HEK293 (cell line): ENCODE measurements around the gene GALNT2.

ENCODE experiments used
- AEBP2 ChIP-seq: fragments of 450-650 bp; formaldehyde crosslinking; IDR thresholded peaks from 2 replicates; pipeline ENCODE4 v1.5.1; 2016; ENCODE audit warnings: missing biosample characterization, missing genetic modification characterization, borderline replicate concordance
- PRDM2 ChIP-seq: fragments of 450-650 bp; formaldehyde crosslinking; IDR thresholded peaks from 2 replicates; pipeline ENCODE4 v1.5.1; 2016; ENCODE audit warnings: missing biosample characterization, missing genetic modification characterization, borderline replicate concordance
- SALL2 ChIP-seq: fragments of 450-650 bp; formaldehyde crosslinking; IDR thresholded peaks from 2 replicates; pipeline ENCODE4 v1.5.0; 2017; ENCODE audit warnings: missing biosample characterization, mild to moderate bottlenecking, missing genetic modification characterization, borderline replicate concordance
- SCRT2 ChIP-seq: fragments of 450-650 bp; formaldehyde crosslinking; IDR thresholded peaks from 2 replicates; pipeline ENCODE4 v1.5.1; 2016; ENCODE audit warnings: missing biosample characterization, missing genetic modification characterization
- SP7 ChIP-seq: fragments of 450-650 bp; formaldehyde crosslinking; IDR thresholded peaks from 2 replicates; pipeline ENCODE4 v1.5.1; 2016; ENCODE audit warnings: missing biosample characterization, missing genetic modification characterization
- ZEB2 ChIP-seq: fragments of 450-650 bp; formaldehyde crosslinking; IDR thresholded peaks from 2 replicates; pipeline ENCODE4 v1.5.1; 2016; ENCODE audit warnings: missing biosample characterization, missing genetic modification characterization
- ZFP3 ChIP-seq: fragments of 450-650 bp; formaldehyde crosslinking; IDR thresholded peaks from 2 replicates; pipeline ENCODE4 v1.5.1; 2016; ENCODE audit warnings: low read depth, missing biosample characterization, missing genetic modification characterization
- ZNF138 ChIP-seq: fragments of 450-650 bp; formaldehyde crosslinking; IDR thresholded peaks from 2 replicates; pipeline ENCODE4 v1.5.1; 2016; ENCODE audit warnings: missing biosample characterization, missing genetic modification characterization, borderline replicate concordance
- ZNF223 ChIP-seq: fragments of 450-650 bp; formaldehyde crosslinking; IDR thresholded peaks from 2 replicates; pipeline ENCODE4 v1.5.1; 2016; ENCODE audit warnings: missing biosample characterization, missing genetic modification characterization
- ZNF280D ChIP-seq: fragments of 450-650 bp; formaldehyde crosslinking; IDR thresholded peaks from 2 replicates; pipeline ENCODE4 v1.5.1; 2016; ENCODE audit warnings: missing biosample characterization, missing genetic modification characterization
- ZNF335 ChIP-seq: fragments of 450-650 bp; formaldehyde crosslinking; conservative IDR thresholded peaks from 2 replicates; pipeline ENCODE4 v1.5.1; 2016; ENCODE audit warnings: missing biosample characterization, missing genetic modification characterization
- ZNF48 ChIP-seq: fragments of 450-650 bp; formaldehyde crosslinking; IDR thresholded peaks from 2 replicates; pipeline ENCODE4 v1.5.1; 2016; ENCODE audit warnings: missing biosample characterization, missing genetic modification characterization
- ZNF624 ChIP-seq: fragments of 450-650 bp; formaldehyde crosslinking; IDR thresholded peaks from 2 replicates; pipeline ENCODE4 v1.5.1; 2017; ENCODE audit warnings: missing biosample characterization, missing genetic modification characterization
- ZNF707 ChIP-seq: fragments of 450-650 bp; formaldehyde crosslinking; IDR thresholded peaks from 2 replicates; pipeline ENCODE4 v1.5.1; 2016; ENCODE audit warnings: missing biosample characterization, missing genetic modification characterization
- ZNF76 ChIP-seq: fragments of 450-650 bp; formaldehyde crosslinking; IDR thresholded peaks from 2 replicates; pipeline ENCODE4; 2016; ENCODE audit warnings: low read depth, missing biosample characterization, missing genetic modification characterization, borderline replicate concordance
- TF ChIP-seq, protein P1 (sequence below): fragments of 450-650 bp; formaldehyde crosslinking; IDR thresholded peaks from 2 replicates; pipeline ENCODE4 v1.5.1; 2016; ENCODE audit warnings: missing biosample characterization, missing genetic modification characterization
- TF ChIP-seq, protein P2 (sequence below): fragments of 450-650 bp; formaldehyde crosslinking; IDR thresholded peaks from 2 replicates; pipeline ENCODE4 v1.5.1; 2016; ENCODE audit warnings: missing biosample characterization, missing genetic modification characterization
- TF ChIP-seq, protein P3 (sequence below): fragments of 450-650 bp; formaldehyde crosslinking; IDR thresholded peaks from 2 replicates; pipeline ENCODE4 v1.5.1; 2017; ENCODE audit warnings: missing biosample characterization, missing genetic modification characterization

The GALNT2 gene

GRCh38 chr1:230087028-230087716 lies 20.1 kb downstream of the GALNT2 start (continued):
- TF ChIP-seq ZNF280D (tag by site-specific recombination), result no peak
- peak; percentile 74 for TF ChIP-seq SP7 (tag by site-specific recombination)
- no peak for TF ChIP-seq ZNF707 (tag by site-specific recombination)
- TF ChIP-seq SALL2 (tag by site-specific recombination), result no peak
- TF ChIP-seq, protein P1, sequence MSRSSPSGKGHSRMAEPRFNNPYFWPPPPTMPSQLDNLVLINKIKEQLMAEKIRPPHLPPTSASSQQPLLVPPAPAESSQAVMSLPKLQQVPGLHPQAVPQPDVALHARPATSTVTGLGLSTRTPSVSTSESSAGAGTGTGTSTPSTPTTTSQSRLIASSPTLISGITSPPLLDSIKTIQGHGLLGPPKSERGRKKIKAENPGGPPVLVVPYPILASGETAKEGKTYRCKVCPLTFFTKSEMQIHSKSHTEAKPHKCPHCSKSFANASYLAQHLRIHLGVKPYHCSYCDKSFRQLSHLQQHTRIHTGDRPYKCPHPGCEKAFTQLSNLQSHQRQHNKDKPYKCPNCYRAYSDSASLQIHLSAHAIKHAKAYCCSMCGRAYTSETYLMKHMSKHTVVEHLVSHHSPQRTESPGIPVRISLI (tag by site-specific recombination), result no peak
- TF ChIP-seq SCRT2 (tag by site-specific recombination), result peak; percentile 98
- TF ChIP-seq AEBP2, result no peak
- TF ChIP-seq ZNF223 (tag by site-specific recombination), result no peak
- TF ChIP-seq ZNF624, result no peak
- TF ChIP-seq ZNF138 (tag by site-specific recombination), result no peak
- no peak for TF ChIP-seq ZNF76 (tag by site-specific recombination)
- no peak for TF ChIP-seq ZNF335 (tag by site-specific recombination)
- TF ChIP-seq ZNF48, result no peak
- TF ChIP-seq, protein P2, sequence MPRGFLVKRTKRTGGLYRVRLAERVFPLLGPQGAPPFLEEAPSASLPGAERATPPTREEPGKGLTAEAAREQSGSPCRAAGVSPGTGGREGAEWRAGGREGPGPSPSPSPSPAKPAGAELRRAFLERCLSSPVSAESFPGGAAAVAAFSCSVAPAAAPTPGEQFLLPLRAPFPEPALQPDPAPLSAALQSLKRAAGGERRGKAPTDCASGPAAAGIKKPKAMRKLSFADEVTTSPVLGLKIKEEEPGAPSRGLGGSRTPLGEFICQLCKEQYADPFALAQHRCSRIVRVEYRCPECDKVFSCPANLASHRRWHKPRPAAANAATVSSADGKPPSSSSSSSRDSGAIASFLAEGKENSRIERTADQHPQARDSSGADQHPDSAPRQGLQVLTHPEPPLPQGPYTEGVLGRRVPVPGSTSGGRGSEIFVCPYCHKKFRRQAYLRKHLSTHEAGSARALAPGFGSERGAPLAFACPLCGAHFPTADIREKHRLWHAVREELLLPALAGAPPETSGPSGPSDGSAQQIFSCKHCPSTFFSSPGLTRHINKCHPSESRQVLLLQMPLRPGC (tag by site-specific recombination), result no peak
- TF ChIP-seq PRDM2, result no peak
- TF ChIP-seq, protein P3, sequence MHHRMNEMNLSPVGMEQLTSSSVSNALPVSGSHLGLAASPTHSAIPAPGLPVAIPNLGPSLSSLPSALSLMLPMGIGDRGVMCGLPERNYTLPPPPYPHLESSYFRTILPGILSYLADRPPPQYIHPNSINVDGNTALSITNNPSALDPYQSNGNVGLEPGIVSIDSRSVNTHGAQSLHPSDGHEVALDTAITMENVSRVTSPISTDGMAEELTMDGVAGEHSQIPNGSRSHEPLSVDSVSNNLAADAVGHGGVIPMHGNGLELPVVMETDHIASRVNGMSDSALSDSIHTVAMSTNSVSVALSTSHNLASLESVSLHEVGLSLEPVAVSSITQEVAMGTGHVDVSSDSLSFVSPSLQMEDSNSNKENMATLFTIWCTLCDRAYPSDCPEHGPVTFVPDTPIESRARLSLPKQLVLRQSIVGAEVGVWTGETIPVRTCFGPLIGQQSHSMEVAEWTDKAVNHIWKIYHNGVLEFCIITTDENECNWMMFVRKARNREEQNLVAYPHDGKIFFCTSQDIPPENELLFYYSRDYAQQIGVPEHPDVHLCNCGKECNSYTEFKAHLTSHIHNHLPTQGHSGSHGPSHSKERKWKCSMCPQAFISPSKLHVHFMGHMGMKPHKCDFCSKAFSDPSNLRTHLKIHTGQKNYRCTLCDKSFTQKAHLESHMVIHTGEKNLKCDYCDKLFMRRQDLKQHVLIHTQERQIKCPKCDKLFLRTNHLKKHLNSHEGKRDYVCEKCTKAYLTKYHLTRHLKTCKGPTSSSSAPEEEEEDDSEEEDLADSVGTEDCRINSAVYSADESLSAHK (tag by site-specific recombination), result no peak
- TF ChIP-seq ZFP3 (tag by site-specific recombination), result no peak
- TF ChIP-seq ZEB2 (tag by site-specific recombination), result peak; percentile 67; the same call in 1 of the 2 replicates
